ENCODE data around the gene IFNAR1.
"Not testable (repeated sequence)": the region's sequence is repeated elsewhere in the genome, so short reads cannot be mapped to it uniquely, and the experiment has no call there.

Gene IFNAR1

GRCh38 chr21:33374450-33375096, 49.8 kb downstream of the IFNAR1 start:
- peak; percentile 70 for TF ChIP-seq CTCF (conservative IDR thresholded peaks at IDR 0.05; ENCODE audit: low read length)
- no peak overlapping the region for H3K4me3 ChIP-seq (ENCODE audit: low read length)
- peak; percentile 64 for DNase-seq (ENCODE audit: low read depth)

GRCh38 chr21:33375101-33375644, 50.4 kb downstream of the IFNAR1 start:
- H3K4me3 ChIP-seq (ENCODE audit: low read length): no peak overlapping the region
- no peak for TF ChIP-seq CTCF (conservative IDR thresholded peaks at IDR 0.05; ENCODE audit: low read length)
- no peak for DNase-seq (ENCODE audit: low read depth)

GRCh38 chr21:33377221-33377920, 52.6 kb downstream of the IFNAR1 start:
- H3K4me3 ChIP-seq (ENCODE audit: low read length): no peak overlapping the region
- no peak for DNase-seq (ENCODE audit: low read depth)

GRCh38 chr21:33378081-33378480, 53.3 kb downstream of the IFNAR1 start:
- TF ChIP-seq CTCF (conservative IDR thresholded peaks at IDR 0.05; ENCODE audit: low read length): no peak
- no peak overlapping the region for H3K4me3 ChIP-seq (ENCODE audit: low read length)
- no peak for DNase-seq (ENCODE audit: low read depth)

More at GRCh38 chr21:33377221-33377920, 52.6 kb downstream of the IFNAR1 start:
- no peak for TF ChIP-seq CTCF (conservative IDR thresholded peaks at IDR 0.05; ENCODE audit: low read length)

- DNase-seq (ENCODE audit: low read depth): peak; percentile 82
- H3K4me3 ChIP-seq (ENCODE audit: low read length): not testable (repeated sequence)
Observed at GRCh38 chr21:33379934-33380333, 55.2 kb downstream of the IFNAR1 start.

GRCh38 chr21:33380483-33380998, 55.8 kb downstream of the IFNAR1 start:
- TF ChIP-seq CTCF (conservative IDR thresholded peaks at IDR 0.05; ENCODE audit: low read length): no peak
- DNase-seq (ENCODE audit: low read depth): peak; percentile 95
- H3K4me3 ChIP-seq (ENCODE audit: low read length): no peak overlapping the region

- not testable (repeated sequence) for H3K4me3 ChIP-seq (ENCODE audit: low read length); DNase-seq (ENCODE audit: low read depth)
Observed at GRCh38 chr21:33381381-33381780, 56.6 kb downstream of the IFNAR1 start.

Data from AG10803 (cell line).